Stimulated activated naive CD4-positive, alpha-beta T cell treated with Interleukin-2 at 50 U/mL for 16 hours (primary cell): Measurements from ENCODE around the gene XNDC1N.
A peak's percentile ranks its signal among the peaks of the same experiment; 100 is the strongest.

Experiments
- DNase-seq: peaks from one replicate; lab custom pipeline; 2025; lab: John Stamatoyannopoulos, UW

The XNDC1N gene, protein sequence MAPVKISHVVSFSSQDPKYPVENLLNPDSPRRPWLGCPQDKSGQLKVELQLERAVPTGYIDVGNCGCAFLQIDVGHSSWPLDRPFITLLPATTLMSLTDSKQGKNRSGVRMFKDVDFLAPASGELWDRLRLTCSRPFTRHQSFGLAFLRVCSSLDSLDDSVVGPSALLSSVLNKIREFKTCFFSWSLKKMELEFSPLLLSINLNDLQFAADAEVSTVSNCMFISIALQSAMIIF

DNA sequence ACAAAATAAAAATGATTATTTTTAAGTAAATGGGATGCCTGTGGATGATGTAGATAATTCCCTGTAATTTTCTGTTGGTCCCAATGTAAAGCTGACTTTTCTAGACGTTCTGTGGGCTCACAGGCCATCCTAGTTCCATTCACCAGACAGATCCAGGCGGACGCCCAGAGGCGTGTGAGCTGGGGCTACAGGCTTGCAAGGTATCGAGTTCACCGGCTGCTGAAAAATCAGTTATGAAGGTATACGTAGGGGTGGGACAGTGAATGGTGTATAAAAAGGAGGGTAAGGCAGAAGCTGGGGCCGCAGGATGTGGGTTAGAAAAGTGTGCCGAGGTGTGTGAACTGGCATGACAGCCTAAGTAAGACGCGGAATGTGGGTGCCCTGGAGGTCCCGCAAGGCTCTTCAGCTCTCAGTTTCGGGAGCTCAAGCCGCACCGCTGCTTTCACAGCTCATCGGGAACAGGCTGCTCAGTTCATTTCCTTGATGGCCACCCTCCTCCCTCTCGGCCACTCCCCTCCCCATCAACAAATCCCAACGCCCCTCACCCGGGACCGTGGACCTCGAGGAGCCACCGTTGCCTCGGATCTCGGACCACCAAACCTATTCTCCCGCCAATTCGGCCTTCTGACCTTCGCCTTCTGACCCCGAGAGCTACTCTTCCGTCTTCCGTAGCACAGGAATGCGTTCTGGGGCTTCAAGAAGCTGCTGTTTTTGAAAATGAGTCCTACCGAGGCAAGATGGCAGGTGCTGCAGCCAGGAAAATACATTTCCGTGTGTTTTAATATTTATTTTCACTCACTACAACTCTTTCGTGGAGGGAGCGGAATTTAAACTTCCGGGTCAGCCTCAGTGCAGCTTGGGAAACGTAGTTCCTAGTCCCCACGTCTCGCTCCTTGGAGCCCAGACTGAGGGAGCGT lies at the start of gene XNDC1N:
Gene XNDC1N, minus strand, starts transcription at position 775 of the 917 bp plus-strand sequence. CDS start 5,241 bp downstream, outside the sequence.
- peak; percentile 81 for DNase-seq

DNA sequence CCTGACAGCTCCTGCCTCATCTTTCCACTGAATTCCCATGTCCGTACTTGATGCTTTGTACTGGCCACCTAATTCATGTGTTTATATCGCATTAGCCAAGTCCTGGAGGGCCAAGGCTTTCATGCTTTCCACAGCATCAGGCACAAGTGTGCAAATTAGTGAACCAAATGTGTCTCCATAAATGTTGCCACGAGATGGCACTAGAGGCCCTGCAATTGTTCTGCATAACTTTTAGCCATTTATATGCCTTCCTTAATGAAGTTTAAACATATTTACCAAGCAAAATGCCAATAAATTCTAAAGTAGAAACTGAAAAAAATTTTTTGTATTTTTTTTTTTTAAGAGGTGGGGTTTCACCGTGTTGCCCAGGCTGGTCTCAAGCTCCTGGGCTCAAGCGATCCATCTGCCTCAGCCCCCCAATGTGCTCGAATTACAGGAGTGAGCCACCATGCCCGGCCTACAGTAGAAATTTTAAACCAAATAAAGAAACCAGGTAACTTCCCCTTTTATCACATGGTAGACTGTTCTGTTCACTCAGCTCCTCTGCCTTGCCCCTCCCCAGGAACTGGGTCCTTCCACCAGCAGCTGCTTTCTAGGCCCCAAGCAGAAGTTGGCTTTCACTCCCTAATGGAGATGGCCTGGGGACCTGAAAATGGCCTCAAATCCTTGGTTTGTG lies 49.5 kb upstream of the XNDC1N start:
- peak; percentile 31 for DNase-seq

DNA sequence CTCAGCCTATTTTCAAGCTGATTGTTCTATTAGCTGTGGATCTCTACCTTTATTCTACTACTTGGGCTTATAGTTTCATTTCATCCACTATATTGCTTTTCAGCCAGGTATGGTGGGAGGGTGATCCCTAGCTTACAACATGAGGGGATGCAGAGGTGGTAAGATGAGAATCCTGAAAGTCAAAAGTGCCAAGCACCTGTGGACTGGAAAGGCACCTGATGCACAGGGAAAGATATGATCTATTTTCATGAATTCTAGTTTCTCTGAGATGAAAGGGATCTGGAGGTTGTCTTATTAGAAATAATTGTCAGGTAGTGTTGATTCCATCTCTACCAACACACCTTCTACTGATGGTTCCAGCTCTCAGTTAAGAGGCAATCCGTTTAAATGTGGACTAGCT lies 48.7 kb upstream of the XNDC1N start:
- DNase-seq = no peak

DNA sequence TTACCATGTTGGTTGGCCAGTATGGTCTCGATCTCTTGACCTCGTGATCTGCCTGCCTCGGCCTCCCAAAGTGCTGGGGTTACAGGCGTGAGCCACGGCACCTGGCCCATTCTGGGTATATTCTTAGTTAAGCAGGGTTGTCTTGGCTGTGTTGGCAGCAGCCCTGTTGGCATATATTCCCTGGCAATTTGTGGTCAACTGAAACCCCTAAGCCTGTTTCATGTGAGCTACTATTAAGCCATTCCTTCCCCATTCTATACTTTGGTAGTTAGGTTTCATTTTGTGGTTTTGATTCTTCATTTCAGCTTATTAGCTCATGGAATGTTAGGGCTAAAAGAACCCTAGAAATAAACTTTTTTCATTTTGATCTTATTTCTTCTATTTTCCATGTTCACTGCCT lies 48.2 kb upstream of the XNDC1N start:
- no peak for DNase-seq

DNA sequence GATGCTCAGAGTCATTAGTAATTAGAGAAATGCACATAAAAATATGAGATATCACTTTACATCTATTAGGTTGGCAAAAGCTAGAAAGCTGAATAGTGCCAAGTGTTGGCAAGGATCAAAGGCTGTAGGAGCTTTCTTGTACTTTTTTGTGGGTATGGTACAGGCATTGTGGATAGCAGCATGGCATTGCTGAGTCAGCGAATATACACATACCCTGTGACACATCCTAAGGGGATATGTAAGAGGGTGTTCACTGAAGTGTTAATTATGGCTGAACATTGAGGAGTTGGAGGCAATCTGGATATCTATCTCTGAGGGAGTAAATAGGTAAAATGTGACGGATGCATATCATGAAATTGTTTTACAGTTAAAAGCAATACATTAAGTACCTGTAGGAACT lies 43.3 kb upstream of the XNDC1N start:
- DNase-seq = no peak

DNA sequence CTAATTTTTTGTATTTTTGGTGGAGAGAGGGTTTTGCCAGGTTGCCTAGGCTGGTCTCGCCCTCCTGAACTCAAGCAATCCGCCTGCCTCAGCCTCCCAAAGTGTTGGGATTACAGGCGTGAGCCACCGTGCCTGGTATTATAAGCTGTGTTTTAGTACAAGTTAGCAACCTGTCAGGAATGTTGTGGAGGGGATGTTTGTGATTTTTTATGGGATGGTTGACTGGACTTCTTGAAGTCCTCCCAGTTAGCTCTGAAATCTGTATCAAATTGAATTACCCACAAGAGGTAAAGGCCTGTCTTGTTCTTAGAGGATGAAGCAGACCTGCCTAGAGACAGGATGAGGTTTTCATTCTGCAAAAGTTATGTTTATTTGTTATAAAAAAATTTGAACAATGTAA lies 36.2 kb upstream of the XNDC1N start:
- no peak for DNase-seq

DNA sequence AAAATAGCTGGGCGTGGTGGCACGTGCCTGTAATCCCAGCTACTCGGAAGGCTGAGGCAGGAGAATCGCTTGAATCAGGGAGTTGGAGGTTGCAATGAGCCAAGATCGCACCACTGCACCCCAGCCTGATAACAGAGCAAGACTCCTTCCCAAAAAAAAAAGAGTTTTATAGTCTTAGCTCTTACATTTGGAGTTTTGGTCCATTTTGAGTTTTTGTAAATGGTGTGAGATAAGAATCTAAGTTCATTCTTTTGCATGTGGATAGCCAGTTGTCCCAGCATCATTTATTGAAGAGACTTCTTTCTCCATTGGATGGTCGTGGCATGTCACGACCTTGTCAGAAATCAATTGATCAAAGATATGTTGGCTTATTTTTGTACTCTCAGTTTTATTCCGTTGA lies 35.1 kb upstream of the XNDC1N start:
- DNase-seq = no peak

DNA sequence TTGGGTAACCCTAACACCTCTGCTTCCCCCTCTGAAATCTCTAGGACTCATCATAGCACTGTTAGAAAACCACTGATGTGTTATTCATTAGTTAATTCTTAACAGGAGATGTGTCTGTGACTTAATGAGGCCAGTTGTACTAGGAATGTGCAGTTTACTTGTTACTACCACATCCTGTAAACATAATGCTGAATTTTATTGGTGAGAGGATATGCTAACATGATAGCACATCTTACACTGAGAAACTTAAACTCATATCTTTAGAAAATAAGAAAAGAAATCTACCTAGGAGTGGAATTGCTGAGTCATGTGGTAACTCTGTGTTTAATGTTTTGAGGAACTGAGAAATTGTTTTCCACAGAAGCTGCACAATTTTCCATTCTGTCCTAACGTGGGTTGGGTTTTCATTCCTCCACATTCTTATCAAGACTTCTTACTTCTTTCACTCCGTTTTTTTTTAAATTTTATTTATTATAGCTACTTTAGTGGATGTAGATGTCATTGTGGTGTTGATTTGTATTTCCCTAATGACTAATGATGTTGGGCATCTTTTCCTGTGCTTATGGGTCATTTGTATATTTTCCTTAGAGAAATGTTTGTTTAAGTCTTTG lies 34.1 kb upstream of the XNDC1N start:
- no peak for DNase-seq

DNA sequence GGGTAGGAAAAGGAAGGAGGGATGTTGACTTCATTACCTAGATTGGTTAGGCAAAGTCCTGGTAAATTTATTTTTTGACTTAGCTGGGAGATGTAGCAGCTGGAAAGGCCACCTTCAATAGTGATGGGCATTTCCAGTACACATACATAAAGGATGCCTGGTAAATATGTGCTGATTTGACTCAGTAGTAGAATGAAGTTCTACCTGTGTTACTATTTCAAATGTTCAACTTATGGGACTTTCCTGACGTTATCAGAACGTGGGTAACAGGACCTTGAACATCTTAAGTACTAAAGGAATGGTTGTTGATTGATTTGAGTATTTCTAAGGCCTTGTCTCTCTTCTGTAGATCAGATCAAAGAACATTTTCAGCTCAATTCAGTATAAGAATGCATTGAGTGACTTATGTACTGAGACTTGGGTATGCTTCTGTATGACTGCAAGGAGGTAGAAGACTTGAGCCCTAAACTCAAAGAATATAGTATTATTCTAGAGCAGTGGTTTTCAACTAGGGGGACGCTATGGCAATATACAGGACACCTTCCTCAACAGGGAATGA lies 27.6 kb upstream of the XNDC1N start:
- no peak for DNase-seq

DNA sequence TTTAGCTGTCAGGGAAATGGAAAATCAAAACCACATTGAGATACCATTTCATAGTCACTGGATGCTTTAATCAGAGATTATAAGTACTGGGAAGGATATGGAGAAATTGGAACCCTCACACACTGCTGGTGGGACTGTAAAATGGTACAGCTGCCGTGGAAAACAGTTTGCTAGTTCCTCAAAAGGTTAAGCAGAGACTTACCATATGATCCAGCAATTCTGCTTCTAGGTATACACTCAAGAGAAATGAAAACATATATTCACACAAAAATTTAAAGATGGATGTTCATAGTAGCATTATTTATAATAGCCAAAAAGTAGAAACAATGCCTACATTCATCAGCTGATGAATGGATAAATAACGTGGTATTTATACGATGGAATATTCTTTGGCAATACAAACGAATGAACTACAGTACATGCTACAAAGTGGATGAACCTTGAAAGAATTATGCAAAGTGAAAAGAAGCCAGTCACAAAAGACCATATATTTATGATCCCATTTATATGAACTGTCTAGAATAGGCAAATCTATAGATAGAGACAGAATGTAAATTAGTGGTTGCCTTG lies 23.4 kb upstream of the XNDC1N start:
- no peak for DNase-seq

DNA sequence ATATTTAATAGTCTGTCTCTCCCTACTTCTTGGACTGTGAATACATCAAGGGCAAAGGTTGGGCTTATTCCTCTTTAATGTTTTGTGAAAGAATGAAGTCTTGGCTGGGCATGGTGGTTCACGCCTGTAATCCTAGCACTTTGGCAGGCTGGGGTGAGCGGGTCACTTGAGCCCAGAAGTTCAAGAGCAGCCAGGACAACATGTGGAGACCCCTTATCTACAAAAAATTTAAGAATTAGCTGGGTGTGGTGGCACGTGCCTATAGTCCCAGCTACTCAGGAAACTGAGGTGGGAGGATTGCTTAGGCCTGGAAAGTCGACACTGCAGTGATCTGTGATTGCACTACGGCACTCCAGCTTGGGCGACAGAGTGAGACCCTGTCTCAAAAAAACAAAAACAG lies 20.6 kb upstream of the XNDC1N start:
- DNase-seq = no peak

DNA sequence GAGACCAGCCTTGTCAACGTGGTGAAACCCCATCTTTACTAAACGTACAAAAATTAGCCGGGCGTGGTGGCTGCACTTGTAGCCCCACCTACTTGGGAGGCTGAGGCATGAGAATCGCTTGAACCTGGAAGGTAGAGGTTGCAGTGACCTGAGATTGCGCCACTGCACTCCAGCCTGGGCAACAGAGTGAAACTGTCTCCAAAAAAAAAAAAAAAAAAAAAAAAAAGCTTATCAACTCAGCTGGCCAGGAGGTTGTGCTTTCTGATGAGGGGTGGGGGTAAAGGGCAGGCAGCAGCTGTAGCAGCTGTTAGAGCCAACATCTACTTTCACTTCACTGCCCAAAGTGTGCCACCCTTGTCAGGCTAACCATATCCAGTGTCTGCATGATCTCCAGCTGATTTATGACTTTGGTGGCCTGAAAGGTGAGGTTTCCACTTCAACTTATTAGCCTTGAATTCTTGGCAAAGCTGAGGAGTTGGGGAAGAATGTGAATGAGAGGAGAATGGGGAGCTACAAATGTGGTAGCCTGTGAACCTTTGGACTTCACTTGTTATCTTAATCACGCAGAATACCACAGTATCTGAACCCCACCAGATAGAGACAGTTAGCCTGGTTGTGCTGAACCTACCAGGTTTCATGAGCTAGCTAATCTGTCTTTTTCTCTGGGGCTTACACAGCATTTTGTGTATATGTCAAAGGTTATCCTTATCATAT lies 20.1 kb upstream of the XNDC1N start:
- DNase-seq = no peak

DNA sequence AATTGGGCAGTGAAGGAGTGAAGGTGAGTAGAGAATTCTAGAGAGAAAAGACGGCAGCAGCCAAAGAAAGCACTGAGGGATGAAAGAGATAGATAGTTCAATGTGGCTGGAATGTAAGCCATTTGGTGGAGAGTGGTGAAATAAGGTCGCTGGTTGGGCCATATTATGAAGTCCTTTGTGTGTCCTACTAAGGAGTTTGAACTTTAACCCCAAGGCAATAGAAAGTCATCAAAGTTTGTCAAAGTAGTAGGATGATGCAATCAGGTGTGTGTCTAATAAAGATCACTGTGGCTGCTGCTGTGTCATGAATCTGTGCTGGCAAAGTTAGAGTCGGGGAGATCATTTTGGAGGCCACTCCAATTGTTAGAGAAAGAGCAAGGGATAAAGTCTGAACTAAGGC lies 19.1 kb upstream of the XNDC1N start:
- DNase-seq = no peak

DNA sequence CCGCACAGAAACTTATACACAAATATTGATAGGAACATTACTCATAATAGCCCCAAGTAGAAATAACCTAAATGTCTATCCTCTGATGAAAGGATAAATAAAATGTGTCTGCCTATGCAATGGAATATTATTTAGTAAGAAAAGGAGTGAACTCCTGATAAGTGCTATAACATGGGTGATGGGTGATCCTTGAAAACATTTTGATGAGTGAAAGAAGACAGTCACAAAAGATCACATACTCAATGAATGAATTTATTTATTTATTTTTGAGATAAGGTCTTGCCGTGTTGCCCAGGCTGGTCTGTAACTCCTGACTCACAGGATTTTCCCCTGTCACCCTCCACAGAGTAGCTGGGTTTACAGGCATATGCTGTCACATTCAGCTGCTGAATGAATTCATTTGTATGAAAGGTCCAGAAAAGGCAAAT lies 17.8 kb upstream of the XNDC1N start:
- no peak for DNase-seq

DNA sequence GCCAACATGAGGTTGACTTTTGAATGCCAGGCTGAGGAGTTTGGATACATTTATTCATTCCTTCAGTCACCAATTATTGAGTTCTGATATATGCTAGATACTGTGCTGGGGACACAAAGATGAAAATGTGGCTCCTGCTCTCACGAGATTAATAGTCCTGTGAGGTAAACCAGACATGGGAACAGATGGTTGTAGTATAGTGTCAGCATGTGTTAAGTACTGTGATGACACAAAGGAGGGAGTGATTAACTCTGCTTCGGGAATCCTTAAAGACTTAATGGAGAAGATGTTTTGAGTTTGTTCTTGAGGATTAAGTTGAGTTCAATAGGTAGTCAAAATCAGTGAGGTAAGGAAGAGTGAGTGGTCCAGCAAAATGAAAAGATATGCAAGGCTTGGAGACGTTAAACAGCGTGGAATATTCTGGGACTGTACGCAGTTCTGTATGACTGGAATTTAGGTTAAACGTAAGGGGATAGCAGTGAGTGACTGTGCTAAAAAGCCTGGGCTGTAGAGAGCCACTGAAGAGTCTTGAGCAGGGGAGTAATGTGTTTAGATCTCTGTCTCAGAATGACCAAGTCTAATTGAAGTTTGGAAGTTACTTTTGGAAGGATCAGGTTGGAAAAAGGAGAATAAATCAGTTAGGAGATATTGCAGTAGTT lies 12.3 kb upstream of the XNDC1N start:
- no peak for DNase-seq

DNA sequence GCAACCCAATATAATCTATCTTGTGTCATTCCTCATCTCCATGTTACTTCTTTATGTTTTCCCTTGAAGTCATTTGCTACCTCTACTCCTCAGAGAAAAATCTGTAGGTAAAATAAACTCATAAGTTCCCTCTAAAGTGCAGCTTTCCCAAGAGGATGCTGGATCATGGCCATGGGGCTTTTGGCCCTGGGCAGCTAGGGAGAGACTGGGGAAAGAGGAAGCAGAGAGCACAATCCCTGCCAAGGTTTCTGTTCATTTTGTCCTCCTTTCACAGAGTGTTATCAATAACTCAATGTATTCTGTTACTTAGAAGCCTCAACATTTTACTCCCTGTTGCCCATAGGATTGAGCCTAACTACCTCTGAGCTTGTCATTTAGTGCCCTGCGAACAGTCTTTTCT lies 9.4 kb upstream of the XNDC1N start:
- DNase-seq = no peak

DNA sequence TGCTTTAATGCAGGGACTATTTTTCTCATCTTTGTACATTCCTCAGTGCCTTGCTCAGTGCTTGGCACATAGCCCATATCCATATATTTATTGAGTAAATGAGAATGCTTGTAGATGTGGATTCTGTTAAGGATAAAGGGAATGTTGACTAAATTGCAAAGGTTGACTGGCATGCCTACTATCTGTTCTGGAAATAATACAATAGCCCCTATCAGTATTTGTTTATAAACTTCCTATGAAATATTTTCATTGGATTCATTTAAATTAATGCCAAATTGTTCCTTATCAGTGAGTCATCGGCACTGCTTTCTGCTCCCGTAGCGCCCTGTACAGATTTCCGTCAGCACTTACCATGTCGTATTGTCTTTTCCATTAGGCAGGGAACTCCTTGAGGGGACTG lies 8.4 kb upstream of the XNDC1N start:
- DNase-seq = no peak

DNA sequence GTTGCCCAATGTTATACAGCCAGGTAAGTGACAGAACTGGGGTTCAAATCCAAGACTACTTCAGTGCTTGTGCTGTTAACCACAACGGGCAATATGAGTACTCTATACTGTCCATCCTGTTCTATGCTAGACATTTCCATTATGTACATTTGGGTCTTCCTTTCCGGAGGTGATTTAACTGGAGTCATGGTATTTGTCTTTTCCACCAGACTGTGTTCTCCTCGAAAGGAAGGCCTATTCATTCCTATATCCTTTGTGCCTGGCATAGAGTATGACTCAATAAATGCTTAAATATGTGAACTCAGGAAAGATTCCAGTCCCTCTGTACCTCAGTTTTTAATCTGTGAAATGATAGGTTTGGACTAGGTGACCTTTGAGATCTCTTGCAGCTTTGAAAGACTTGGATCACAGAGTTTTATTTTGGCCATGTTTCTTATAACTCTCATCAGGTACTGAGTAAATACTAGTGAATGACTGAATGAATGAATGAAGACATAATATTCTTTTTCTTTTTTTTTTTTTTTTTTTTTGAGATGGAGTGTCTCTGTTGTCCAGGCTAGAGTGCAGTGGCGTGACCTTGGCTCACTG lies 7.0 kb upstream of the XNDC1N start:
- DNase-seq = no peak

DNA sequence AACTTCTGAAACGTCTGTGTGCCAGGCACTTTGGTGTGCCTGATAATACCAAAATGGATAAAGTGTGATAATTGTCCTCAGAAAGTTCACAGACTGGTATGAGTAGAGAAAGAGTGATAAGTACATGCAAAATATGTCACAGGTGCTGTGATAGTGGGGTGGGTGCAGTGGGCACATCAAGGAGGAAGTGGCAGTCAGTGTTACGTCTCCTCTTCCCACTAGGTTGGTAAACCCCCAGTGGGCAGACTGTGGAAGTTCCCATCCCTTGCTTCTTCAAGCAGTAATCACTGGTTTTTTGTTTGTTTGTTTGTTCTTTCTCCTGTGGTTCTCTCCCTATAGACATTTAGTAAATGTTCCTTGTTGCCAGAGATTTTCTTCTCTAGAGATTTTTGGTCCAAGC lies 5.8 kb upstream of the XNDC1N start:
- DNase-seq = no peak
